Activated naive CD4-positive, alpha-beta T cell treated with anti-CD3 and anti-CD28 coated beads, Interleukin-2, amount 50 U/mL, for 24 hours (primary cell): ENCODE data around the gene SRGAP3.

ENCODE experiments used
- H3K27ac Mint-ChIP-seq: one replicate; pipeline ENCODE4 v1.8.0; 2021; ENCODE audit warnings: mild to moderate bottlenecking, mixed read lengths
- H3K27me3 Mint-ChIP-seq: one replicate; pipeline ENCODE4 v1.8.0; 2021; ENCODE audit warnings: mixed read lengths
- H3K36me3 Mint-ChIP-seq: one replicate; pipeline ENCODE4 v1.8.0; 2021; ENCODE audit warnings: mixed read lengths
- H3K4me1 Mint-ChIP-seq: one replicate; pipeline ENCODE4 v1.8.0; 2021; ENCODE audit warnings: mixed read lengths
- H3K4me3 Mint-ChIP-seq: one replicate; pipeline ENCODE4 v1.8.0; 2021; ENCODE audit warnings: mild to moderate bottlenecking, mixed read lengths
- H3K9me3 Mint-ChIP-seq: one replicate; pipeline ENCODE4 v1.8.0; 2021; ENCODE audit warnings: mixed read lengths

SRGAP3 gene

DNA sequence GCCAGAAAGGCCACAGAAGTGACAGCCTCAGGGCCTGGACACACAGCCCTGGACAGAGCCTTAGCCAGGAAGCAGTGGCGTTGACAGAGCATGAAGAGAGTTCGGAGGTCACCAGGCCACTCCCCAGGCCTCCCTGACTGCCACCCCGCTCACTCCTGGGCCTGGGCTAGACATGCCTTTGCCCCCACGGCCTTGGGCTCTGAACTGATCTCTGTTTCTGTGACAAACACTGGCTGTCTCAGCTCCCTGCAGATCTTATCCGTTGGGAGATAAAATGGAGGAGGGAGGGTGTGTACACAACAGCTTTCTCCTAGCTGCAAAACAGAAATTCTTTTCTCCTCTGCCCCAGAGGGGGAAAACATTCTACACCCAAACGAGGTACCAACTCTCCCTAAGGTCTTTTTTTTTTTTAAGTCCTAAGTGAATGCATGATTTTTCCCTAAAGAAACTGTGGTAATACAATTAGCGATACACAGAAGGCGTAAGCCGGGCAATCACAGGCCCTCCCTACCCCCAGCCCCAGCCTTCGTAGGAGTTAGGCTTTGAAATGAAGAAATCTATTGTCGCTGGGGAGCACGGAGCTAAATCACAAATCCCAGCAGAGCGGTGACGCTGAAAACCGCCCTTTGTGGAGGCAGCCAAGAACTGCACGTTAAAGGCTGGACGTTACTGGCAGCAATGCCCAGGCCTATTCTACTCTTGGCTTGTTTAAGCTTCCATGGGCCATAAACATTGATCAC, 45.0 kb downstream of the SRGAP3 start:
- H3K4me1 Mint-ChIP-seq, result no peaks in the 10 kb centered on the region
- H3K9me3 Mint-ChIP-seq, result no peaks in the 10 kb centered on the region
- peaks cover 2% of the 10 kb centered on the region for H3K36me3 Mint-ChIP-seq
- no peaks in the 10 kb centered on the region for H3K27me3 Mint-ChIP-seq
- H3K27ac Mint-ChIP-seq, result no peak overlapping the region
- H3K4me3 Mint-ChIP-seq, result no peak overlapping the region

DNA sequence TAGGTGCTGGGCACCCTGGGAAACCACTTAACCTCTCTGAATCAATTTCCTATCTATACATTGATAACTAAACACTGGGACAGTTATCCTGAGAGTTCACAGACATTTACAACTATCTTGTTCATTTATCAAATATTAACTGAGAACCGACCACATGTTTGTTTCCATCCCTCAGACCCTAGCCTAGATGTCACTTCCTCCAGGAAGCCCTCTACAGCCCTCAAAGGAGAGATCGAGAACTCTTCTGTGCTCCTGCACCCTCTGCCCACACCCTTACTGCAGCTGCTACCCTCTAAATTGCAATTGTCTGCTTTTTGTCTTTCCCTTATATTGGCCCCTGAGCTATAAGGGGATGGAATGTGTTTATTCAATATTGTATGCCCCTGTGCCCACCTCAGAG, 46.1 kb downstream of the SRGAP3 start:
- Mint-ChIP-seq H3K27ac (no peak overlapping the region), H3K4me3 (no peak overlapping the region), H3K4me1 (no peaks in the 10 kb centered on the region), H3K27me3 (no peaks in the 10 kb centered on the region), H3K36me3 (peaks cover 2% of the 10 kb centered on the region), H3K9me3 (no peaks in the 10 kb centered on the region)

DNA sequence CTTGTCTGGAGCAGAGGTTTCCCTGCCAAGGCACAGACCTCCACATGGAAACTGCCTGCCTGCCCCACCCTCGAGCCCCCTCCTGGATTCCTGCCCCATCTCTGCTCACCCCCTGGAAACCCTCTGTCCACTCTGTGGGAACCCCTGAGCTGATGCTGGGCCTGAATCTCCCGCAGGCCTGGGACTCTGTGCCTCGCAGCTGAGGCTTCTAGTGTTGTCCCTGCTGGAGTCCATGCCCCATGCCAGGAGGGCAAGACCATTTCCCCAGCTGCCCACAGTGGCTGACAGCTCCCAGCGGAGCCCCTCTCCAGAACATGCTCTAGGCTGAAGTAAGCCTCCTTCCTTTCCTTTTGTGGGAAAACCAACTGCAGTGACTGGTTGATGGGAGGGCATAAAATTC, 46.9 kb downstream of the SRGAP3 start:
- Mint-ChIP-seq H3K36me3 (peaks cover 2% of the 10 kb centered on the region), H3K9me3 (no peaks in the 10 kb centered on the region), H3K4me1 (no peaks in the 10 kb centered on the region), H3K4me3 (no peak overlapping the region), H3K27me3 (no peaks in the 10 kb centered on the region), H3K27ac (no peak overlapping the region)

DNA sequence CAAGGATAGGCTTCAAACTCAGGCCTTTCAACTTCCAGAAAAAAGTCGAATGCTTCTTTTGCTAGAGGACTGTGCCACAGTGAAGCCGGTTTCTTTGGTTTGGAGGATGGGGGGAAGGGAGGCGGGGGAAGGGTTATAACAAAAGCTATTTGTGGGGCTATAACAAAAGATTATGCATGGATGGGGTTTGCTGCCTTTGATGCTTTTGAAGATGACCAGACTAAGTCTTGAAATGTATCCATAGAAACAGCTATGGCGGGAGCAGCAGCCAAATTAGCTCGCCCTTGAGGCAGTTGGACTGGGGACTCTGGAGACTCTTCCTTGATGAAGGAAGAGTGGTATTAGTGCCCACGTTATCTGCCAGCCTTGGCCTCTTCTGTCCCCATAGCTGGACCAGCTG, 47.5 kb downstream of the SRGAP3 start:
- Mint-ChIP-seq H3K36me3 (no peaks in the 10 kb centered on the region), H3K9me3 (no peaks in the 10 kb centered on the region), H3K27ac (no peak overlapping the region), H3K4me3 (no peak overlapping the region), H3K27me3 (no peaks in the 10 kb centered on the region), H3K4me1 (no peaks in the 10 kb centered on the region)

DNA sequence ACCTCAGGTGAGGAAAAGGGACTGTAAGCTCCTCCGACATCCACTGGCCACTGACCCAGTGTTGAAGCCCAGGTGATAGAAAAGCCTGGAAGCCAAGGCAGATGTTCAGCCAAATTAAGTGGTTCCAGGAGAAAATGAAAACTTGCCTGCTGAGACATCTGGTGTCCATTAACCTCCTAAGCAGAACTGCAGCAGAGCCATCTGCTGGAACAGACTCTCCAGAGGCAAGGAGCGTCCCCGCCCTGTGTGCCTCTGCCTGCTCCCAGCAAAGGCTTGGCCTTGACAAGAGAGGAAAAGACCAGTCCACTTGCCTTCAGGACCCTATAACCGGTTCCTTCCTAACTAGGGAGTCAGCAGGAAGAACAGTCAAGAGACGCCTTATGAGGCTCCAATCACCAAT, 48.2 kb downstream of the SRGAP3 start:
- Mint-ChIP-seq H3K27ac (no peak overlapping the region), H3K9me3 (no peaks in the 10 kb centered on the region), H3K36me3 (no peaks in the 10 kb centered on the region), H3K4me1 (no peaks in the 10 kb centered on the region), H3K4me3 (no peak overlapping the region), H3K27me3 (no peaks in the 10 kb centered on the region)

DNA sequence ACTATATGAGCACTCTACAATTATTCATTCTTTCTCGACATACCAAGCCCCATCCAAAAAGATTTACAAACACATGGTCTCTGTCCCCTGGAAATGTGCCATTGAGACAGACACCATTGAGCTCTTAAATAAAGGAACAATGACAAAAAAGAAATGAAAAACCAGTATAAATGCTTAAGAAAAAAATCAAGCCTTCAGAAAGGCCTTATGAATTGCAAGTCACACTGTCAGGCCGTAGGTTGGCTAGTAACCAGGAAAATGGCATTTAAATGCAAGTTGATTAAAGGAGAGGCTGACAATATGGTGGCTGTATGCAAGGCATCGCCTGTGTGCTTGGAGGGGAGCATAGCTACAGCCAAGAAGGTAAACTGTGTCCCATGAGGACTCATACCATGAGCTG, 49.7 kb downstream of the SRGAP3 start:
- no peak overlapping the region for H3K4me3 Mint-ChIP-seq
- H3K36me3 Mint-ChIP-seq, result no peaks in the 10 kb centered on the region
- H3K9me3 Mint-ChIP-seq, result no peaks in the 10 kb centered on the region
- no peaks in the 10 kb centered on the region for H3K4me1 Mint-ChIP-seq
- no peak overlapping the region for H3K27ac Mint-ChIP-seq
- no peaks in the 10 kb centered on the region for H3K27me3 Mint-ChIP-seq

DNA sequence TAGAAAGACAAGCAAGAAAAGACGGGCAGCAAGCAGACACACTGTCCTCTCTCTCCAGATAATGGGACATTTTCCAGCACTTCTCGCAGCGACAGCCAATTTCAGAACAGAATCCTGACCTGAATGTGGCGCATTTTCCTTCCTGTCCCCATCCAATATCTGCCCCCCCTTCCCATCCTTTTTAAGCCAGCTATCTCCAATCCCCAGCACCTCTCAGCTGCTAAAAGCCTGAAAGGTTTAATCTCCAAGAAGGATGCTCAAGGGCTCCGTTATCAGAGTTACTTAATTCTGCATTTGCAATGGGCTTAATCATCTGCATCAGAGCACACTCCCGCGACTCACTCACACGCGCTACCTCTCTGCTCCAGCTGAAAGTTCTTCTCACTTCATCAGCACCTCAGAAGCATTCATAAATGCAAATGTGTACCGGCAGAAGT, 50.5 kb downstream of the SRGAP3 start:
- H3K4me1 Mint-ChIP-seq, result no peaks in the 10 kb centered on the region
- H3K4me3 Mint-ChIP-seq, result no peak overlapping the region
- no peaks in the 10 kb centered on the region for H3K9me3 Mint-ChIP-seq
- no peak overlapping the region for H3K27ac Mint-ChIP-seq
- no peaks in the 10 kb centered on the region for H3K36me3 Mint-ChIP-seq
- no peaks in the 10 kb centered on the region for H3K27me3 Mint-ChIP-seq

DNA sequence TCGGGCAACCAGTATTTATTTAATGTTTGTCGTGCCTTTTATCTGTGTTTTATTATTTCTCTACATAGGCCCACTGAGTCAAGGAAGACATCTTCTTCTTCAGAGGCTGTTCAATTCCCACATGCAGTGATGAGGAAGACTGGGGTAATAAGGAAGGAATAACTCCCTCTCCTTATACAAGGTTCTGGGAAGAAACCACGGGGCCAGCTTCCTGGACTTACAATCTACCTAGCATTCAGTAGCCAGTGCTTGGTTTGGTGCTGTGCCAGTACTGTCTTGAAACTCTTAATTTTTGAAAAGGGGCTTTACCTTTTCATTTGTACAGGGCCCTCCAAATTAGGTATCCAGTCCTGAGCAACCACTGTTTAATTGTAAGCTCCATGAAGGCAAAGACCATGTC, 51.2 kb downstream of the SRGAP3 start:
- no peaks in the 10 kb centered on the region for H3K9me3 Mint-ChIP-seq
- H3K27ac Mint-ChIP-seq, result no peak overlapping the region
- no peaks in the 10 kb centered on the region for H3K27me3 Mint-ChIP-seq
- H3K4me3 Mint-ChIP-seq, result no peak overlapping the region
- no peaks in the 10 kb centered on the region for H3K4me1 Mint-ChIP-seq
- H3K36me3 Mint-ChIP-seq, result no peaks in the 10 kb centered on the region

DNA sequence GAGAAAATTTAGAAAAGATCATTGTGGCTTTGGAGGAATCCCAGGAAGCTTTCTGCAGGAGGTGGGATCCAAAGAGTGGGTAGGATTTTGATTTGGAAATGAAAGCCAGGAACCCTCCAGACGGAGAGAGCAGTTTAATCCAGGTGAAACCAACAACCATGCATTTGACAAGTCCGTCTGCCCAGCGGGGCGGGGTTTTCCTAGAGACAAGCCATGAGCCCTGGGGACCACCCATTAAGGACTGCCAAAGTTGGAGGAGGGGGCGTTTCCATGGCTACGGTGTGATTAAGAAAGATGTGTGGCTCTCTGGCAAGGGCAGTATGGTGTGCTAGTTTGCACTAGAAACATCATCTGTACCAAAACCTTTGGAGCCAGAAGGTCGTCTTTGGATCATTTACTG, 53.4 kb downstream of the SRGAP3 start:
- Mint-ChIP-seq H3K9me3 (no peaks in the 10 kb centered on the region), H3K4me1 (no peaks in the 10 kb centered on the region), H3K4me3 (no peak overlapping the region), H3K27me3 (no peaks in the 10 kb centered on the region), H3K27ac (no peak overlapping the region), H3K36me3 (no peaks in the 10 kb centered on the region)

DNA sequence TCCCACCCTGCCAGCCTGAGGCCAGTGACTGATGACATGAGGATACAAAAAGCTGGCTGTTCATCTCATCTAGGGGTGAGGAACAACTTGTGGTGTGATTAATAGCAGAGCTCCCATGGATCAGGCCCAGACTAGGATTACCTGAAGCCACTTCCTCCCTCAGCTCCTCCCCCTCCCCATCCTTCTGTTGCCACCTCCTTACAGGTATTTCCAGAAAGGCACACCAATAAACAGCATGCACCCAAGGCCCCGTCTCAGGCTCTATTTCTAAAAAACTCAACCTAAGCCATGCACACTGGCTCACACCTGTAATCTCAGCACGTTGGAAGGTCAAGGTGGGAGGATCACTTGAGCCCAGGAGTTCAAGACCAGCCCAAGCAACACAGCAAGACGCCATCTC, 54.1 kb downstream of the SRGAP3 start:
- no peak overlapping the region for H3K4me3 Mint-ChIP-seq
- H3K9me3 Mint-ChIP-seq, result no peaks in the 10 kb centered on the region
- no peaks in the 10 kb centered on the region for H3K36me3 Mint-ChIP-seq

DNA sequence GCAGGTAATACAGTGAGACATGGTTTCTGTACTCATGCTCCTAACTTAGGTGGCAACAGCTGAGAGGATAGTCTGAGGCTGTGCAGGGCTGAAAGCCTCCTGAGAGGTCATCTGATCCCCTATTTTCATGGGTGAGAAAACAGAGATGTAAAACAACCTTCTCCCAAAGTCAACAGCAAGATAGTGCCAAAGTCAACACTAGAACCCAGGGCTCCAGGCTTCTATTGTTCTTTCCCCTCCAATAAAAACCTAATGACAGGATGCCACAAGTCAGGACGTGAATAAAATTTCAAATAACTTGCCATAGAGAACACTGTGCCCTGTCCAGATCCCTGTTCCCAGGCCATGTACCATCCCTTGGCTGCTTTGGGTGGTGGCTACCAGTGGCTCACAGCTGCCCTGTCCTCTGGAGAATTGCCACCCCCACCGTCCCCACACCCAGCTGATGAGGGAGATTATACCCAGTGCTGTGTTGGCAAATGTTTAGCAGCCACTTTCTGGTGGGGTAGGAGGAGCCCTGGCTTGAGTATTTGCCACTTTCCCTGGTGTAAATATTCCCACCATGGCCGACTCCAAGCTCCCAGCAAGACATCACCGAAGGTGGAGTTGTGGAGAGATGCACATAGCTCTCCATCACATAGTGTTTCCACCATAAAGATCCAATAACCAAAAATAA, 54.8 kb downstream of the SRGAP3 start:
- H3K27ac Mint-ChIP-seq, result no peak overlapping the region
- H3K27me3 Mint-ChIP-seq, result no peaks in the 10 kb centered on the region
- no peaks in the 10 kb centered on the region for H3K9me3 Mint-ChIP-seq
- no peaks in the 10 kb centered on the region for H3K4me1 Mint-ChIP-seq
- no peak overlapping the region for H3K4me3 Mint-ChIP-seq
- no peaks in the 10 kb centered on the region for H3K36me3 Mint-ChIP-seq

More for the DNA sequence above, 54.1 kb downstream of the SRGAP3 start:
- H3K4me1 Mint-ChIP-seq, result no peaks in the 10 kb centered on the region
- no peak overlapping the region for H3K27ac Mint-ChIP-seq
- H3K27me3 Mint-ChIP-seq, result no peaks in the 10 kb centered on the region

DNA sequence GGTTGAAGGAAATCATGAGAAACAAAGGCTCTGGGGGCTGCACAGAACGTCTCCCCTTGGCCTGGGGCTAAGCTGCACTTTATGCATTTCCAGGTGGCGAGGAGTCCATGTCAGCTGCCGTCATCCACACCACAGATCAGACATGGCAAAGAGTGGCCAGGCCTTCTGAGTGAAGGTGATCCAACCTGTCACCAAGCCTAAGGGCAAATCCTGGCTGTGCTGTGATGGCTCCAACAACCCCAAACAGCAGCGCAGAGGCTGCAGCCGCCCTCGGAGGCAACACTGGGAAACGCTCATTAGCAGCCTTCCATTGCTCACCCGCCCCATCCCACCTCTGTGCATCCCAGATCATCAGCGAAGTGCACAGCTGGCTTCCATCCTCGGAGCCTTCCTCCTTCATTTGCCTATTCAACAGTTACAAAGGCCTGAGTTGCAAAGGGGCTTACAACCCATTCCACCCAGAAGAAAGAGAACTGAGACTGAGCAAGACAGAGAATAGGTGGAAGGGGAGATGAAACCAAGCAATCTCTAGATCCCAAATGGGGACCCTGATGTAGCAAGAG, 55.7 kb downstream of the SRGAP3 start:
- Mint-ChIP-seq H3K36me3 (no peaks in the 10 kb centered on the region), H3K9me3 (no peaks in the 10 kb centered on the region), H3K27me3 (no peaks in the 10 kb centered on the region), H3K27ac (no peak overlapping the region), H3K4me3 (no peak overlapping the region), H3K4me1 (no peaks in the 10 kb centered on the region)

DNA sequence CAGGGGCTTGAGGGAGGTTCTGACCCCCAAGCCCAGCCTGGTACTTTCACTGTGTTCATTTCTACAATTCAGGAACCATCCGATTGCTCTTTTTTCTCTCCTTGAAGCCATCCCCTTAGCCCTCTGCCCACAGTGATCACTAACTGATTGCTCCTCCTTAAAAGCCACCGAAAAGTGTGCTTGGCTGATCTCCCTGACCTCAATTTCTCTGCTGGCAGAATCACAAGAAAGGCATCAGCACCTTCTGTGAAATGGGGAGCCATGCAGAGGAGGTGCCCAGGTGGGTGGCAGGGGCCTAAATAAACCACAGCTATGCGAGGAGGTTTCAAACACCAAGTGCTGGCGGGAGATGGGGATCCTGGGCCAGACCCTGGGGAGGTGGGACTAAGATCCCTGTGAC, 56.2 kb downstream of the SRGAP3 start:
- Mint-ChIP-seq H3K9me3 (no peaks in the 10 kb centered on the region), H3K27me3 (no peaks in the 10 kb centered on the region), H3K27ac (no peak overlapping the region), H3K4me1 (no peaks in the 10 kb centered on the region), H3K4me3 (no peak overlapping the region), H3K36me3 (no peaks in the 10 kb centered on the region)

DNA sequence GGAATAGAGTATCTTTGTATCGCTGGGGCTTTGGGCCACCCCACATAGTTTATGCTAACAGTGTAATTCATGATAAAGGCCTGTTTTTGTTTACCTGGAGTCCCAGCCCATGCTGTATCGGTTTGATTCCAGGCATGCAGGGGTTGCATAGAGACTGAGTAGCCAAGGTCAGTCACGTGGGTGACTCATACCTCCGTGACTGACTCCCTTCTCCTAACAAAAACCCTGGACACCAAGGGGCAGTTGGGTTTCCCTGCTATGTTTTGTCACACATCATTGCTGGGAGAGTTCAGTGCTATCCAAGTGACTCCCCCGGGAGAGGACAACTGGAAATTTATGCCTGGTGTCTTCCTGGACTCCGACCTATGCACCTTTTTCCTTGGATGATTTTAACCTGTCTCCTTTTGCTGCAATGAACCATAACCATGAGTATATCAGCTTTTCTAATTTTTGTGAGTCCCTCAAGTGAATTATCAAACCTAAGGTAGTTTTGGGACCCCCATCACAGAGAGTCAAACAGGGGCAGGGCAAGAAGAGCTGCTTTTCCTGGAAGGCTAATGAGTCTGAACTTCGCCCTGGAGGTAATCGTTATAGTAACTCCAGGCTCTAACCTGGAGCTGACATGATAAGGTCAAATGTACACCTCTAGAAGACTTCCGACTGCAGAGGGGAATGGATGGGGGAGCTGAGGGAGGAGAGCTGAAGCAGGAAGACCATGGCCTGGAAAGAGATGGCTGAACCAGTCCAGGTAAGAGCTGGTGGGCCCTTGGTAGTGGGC, 57.0 kb downstream of the SRGAP3 start:
- Mint-ChIP-seq H3K4me3 (no peak overlapping the region), H3K27ac (no peak overlapping the region), H3K27me3 (no peaks in the 10 kb centered on the region), H3K4me1 (no peaks in the 10 kb centered on the region), H3K36me3 (no peaks in the 10 kb centered on the region), H3K9me3 (no peaks in the 10 kb centered on the region)

DNA sequence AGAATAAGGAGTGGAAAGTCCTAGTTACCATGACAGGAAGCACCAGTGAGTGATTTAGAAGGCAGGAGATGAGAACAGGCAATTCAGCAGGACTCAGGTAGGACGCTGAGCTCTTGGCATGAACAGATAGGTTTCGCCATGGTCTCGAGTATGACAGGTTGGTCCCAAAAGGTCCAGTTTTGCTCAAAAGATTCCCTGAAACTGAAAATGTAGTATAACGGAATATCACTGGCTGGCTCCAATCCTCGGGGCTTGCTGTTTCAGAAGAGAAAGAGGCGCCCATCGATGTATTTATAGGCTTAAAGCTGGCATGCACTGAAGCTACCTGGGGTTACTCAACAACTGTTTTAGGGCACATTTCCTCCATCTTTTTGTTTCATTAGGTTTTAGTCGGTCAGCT, 59.2 kb downstream of the SRGAP3 start:
- Mint-ChIP-seq H3K4me1 (no peaks in the 10 kb centered on the region), H3K27ac (no peak overlapping the region), H3K36me3 (no peaks in the 10 kb centered on the region), H3K27me3 (no peaks in the 10 kb centered on the region), H3K4me3 (no peak overlapping the region), H3K9me3 (no peaks in the 10 kb centered on the region)

DNA sequence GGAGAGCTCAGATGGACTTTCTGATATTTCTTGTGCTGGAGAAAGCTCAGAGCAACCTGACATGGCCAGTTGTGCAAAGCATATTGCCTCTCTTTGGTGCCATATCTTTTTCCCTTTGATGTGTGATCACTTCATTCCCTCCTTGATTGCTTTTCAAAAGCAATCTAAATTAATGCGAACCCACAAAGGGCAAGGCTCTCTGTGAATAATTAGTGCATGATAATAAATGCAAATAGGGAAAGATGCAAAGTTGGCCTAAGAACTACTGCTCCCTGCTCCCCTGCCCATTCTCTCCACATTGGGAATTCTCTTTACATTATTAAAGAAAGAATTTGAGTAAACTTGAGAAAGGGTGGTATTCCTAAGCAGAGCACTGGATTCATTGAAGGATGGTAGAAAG, 60.9 kb downstream of the SRGAP3 start:
- Mint-ChIP-seq H3K4me1 (no peaks in the 10 kb centered on the region), H3K36me3 (no peaks in the 10 kb centered on the region), H3K9me3 (no peaks in the 10 kb centered on the region), H3K4me3 (no peak overlapping the region), H3K27ac (no peak overlapping the region), H3K27me3 (no peaks in the 10 kb centered on the region)
